NCI-H82 (cell line): ENCODE data around the gene PARP8.
"Not testable (repeated sequence)": the region's sequence is repeated elsewhere in the genome, so short reads cannot be mapped to it uniquely, and the experiment has no call there.

Experiments used
- DNase-seq: peaks from one replicate; lab custom pipeline; 2025; lab: John Stamatoyannopoulos, UW

PARP8 gene

GRCh38 chr5:50786073-50786472 lies 119.6 kb downstream of the PARP8 start:
- DNase-seq, result no peak

DNA sequence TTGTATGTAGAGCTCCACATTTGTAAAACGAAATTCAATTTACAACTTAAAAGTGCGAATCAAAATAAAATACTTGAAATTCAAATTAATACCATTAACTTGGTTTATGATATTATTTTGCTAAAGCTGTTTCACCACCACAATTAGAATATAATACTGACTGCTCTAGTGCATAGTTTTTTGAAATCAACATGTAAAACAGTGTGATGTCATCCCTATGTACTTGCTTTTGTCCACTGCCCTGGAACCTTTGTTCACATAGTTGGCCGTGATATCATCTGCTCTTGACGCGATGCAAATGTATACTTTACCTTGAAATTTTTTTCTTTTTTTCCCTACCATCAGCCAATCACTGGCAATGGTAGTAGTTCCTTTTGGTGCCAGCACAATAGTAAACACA lies 125.4 kb downstream of the PARP8 start:
- DNase-seq, result no peak

GRCh38 chr5:50792843-50793242 lies 126.4 kb downstream of the PARP8 start:
- no peak for DNase-seq

DNA sequence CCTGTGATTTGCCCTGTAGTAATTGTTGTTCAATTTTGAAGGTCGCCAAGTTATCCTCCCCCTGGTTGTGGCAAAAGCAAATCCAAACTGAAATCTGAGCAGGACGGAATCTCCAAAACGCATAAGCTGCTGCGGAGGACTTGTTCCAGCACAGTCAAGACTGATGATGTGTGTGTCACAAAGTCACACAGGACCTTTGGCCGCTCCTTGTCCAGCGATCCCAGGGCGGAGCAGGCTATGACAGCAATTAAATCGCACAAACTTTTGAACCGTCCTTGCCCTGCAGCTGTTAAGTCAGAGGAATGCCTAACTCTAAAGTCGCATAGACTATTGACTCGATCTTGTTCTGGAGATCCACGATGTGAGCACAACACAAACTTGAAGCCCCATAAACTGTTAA lies 128.4 kb downstream of the PARP8 start:
- DNase-seq, result no peak

- no peak for DNase-seq
Observed at GRCh38 chr5:50798002-50798401, 131.6 kb downstream of the PARP8 start.

DNA sequence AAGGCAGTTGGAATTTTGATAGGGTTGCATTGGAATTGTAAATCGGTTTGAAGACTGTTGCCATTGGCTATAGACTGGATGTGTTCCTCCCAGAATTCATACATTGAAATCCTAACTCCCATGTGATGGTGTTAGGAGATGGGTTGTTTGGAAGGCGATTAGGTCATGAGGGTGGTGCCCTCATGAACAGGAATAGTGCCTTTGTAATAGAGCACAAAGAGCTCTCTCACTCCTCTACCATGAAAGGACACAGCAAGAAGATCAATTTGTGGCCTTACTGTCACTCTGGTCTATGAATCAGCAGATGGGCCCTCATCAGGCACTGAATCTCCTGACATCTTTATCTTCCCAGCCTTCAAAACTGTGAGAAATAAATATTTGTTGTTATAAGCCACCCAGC lies 133.2 kb downstream of the PARP8 start:
- no peak for DNase-seq

- no peak for DNase-seq
Observed at GRCh38 chr5:50800410-50800809, 134.0 kb downstream of the PARP8 start.

DNA sequence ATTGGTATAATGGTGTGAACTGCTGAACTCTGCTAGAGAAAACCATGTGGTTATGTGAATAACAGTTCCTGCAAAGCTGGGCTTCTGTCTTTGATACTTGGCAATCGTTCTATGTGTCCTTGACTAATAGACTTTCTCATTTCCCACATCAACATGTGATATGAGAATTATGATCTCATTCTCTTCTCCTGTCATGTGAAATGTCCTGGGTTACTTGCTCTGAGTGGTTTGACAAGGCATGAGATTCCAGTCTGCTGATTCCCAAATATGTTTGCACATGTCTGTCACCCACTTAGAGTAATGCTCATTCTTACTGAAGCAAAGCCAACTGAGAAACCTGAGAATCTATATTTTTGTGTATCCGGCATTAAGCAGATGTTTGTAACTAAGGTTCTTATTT lies 141.2 kb downstream of the PARP8 start:
- no peak for DNase-seq

DNA sequence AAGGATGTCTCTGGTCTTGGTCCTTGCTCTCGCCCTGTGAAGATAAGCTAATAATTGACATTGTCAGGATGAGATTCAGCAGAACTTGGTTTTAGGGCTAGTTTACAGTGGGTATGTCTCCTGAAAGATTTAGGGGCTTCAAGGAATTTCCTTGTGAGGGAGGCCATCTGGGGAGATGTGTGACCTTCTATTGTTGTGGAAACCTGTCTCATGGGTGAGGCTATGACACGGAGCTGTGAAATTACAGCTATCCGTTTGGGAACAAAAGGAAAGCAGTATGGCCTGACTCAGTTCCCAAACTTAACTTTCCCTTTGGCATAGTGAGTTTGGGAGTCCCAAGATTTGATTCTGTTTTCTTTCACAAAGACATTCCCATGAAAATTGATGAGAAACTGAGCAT lies 142.0 kb downstream of the PARP8 start:
- no peak for DNase-seq

DNA sequence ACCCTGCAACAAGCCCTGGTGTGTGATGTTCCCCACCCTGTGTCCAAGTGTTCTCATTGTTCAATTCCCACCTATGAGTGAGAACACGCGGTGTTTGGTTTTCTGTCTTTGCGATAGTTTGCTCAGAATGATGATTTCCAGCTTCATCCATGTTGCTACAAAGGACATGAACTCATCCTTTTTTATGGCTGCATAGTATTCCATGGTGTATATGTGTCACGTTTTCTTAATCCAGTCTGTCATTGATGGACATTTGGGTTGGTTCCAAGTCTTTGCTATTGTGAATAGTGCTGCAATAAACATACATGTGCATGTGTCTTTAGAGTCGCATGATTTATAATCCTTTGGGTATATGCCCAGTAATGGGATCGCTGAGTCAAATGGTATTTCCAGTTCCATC lies 145.3 kb downstream of the PARP8 start:
- not testable (repeated sequence) for DNase-seq

DNA sequence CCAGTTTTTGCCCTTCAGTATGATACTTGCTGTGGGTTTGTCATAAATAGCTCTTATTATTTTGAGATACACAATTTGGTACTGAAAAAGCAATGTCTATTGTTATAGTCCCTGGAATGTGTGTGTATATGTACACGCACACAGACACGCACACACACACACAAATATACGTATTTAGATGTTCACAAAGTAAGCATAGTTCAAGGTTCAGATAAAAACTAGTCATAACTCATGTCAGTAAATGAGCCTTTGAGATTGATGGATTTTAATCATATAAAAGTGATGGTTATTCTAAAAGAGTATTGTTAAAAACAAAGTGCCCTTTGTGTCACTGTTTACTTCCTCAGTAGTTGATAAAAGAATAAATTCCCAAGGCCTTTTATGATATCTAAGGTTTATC lies 147.3 kb downstream of the PARP8 start:
- DNase-seq, result no peak

- DNase-seq, result no peak
Observed at GRCh38 chr5:50814556-50814955, 148.1 kb downstream of the PARP8 start.

- no peak for DNase-seq
Observed at GRCh38 chr5:50822046-50822445, 155.6 kb downstream of the PARP8 start.

DNA sequence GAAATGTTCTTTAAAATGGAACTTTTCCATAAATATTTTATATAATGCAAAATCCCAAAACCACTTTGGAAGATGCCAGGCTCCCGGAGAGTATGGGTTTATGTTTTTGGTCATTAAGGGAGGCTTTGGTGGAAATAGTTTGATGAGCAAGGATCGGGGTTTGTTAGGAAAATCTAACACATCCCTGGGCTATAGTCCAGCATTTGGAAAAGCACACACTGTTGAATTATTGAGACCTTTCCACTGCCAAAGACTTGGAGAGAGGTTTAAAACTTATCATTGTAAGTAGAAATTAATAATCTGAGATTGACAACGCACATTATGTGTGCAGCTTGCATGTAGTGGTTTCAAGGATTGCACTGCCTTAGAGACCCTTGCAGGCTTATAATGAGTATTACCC lies 156.3 kb downstream of the PARP8 start:
- DNase-seq, result no peak

DNA sequence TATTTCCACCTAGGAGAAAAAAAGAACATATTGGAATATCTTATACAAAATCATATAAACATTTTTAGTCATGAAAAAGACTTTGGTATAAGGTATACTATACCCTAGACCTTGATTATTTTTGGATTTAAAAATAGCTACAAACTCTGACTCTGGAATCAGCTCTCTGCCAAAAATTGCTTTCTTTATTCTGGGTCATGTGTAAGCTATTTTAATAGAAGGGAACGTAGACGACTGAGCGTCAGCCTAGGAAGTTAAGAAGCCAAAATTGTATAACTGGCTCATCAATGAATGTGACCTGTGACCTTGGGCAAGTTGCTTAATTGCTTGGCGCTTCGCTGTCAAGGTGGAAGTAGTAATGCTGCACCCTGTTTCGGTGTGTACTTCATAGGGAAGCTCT lies 157.1 kb downstream of the PARP8 start:
- no peak for DNase-seq

- no peak for DNase-seq
Observed at GRCh38 chr5:50824109-50824508, 157.7 kb downstream of the PARP8 start.

GRCh38 chr5:50827516-50828247 lies 161.2 kb downstream of the PARP8 start:
- DNase-seq, result no peak

DNA sequence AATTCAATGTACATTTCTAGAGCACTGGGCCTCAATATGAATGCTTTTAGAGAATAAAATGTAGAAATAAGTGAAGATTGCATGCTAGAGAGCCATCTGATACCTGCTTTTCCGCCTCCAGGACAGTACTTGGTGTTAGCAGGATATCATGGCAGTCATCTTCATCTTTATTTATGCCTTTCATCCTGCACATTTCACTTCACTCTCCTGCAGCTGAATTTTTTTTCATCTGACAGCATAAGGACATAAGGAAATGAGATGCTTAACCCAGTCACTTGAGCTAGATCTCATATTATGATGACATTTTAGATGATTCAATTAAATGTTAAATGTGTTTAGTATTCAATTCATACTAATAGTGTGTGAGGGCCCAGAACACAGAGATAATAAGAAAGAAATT lies 162.6 kb downstream of the PARP8 start:
- no peak for DNase-seq

DNA sequence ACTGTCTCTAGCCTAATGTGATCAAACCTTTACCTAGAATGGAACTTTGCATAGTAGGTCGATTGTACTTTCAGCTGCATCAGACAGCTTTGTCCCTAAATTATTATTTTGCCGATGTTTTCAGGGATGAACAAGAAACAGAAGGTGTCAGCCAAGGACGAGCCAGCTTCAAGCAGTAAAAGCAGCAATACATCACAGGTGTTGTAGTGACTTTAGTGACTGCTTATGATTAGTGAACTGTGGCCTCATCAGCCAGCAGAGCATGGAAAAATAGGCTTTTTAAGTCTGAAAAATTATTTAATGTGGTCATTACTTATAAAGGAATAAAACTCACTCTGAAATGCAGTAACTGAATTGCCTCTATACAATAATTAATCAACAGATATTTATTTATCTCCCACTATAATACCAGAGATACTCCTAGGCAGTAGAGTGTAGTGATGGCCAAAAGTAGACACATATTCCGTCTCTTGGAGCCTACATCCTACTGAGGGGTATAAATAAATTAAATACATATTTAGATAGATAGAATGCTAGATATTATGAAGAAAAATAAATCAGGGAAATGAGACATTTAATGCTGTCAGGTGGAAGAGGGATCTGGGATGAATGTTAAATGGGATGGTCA lies 166.3 kb downstream of the PARP8 start:
- no peak for DNase-seq

DNA sequence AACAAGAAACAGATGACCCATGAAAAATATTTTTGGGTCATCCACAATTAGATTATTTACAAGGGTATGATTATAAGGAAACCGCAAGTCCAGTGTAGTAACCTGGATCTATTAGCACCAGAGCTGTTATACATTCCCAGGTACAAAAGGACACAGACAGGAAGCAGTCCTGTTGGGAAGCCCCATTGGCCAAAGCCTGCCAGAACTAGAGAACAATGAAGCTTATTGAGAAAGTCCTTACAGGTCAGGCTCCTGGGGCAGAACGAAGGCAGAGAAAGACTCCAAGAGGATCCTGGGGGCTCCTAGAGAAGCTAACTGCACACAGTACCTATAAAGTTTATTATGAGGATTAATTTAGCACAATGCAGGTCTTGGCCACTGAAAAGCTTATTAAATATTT lies 169.9 kb downstream of the PARP8 start:
- no peak for DNase-seq

DNA sequence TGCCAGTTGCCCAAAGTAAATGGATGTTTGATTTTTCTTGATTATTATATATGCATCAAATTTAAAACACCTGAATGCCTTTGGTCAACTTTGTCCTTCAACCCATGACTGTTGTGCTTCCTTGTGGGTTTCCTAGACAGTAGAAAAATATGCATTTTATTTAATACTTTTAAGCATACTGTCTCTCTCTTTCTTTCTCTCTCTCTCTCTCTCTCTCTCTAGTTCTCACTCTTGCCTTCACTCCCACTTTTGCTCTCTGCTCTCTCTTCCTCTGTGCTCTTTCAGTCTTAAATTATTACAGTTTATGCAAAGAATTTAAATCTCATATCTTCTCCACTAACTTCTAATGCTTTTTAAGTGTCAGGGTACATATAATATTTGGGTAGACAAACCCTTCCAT lies 173.0 kb downstream of the PARP8 start:
- no peak for DNase-seq

DNA sequence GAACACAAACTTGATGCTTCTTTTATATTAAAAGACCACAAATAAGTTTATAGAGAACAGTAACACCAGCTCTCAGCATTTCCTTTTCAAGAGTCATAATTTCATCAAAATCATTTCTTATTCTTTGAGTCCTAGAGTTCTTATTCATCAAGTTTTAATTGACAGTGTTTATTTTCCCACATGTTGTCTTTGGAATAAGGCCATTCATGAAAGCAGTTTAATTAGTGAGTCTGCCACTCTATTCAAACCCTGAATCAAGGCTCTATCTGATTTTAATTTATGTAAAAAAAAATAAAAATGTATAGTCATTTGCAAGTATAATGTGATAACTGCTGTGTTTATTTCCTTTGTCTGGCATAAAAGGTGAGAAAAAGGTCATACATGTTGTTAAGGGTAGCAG lies 176.7 kb downstream of the PARP8 start:
- no peak for DNase-seq

- DNase-seq, result no peak
Observed at GRCh38 chr5:50846261-50846660, 179.8 kb downstream of the PARP8 start.

DNA sequence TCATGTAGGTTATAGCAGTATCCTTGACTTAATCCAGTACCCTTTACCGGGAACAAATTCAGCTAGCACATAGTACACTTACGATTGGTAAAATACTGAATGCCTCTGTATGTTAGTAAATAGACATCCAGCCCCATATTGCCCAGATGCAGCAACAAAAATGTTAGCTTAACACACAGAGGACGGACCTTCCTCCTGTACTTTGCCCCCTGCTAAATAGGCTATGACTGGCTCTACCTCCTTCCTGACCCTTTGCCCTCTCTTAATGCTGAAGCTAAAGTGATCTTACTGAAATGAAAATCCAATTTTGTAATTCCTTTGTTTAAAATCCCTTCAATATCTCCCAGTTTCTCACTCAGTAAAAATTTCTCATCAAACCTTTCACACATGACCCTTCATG lies 183.1 kb downstream of the PARP8 start:
- no peak for DNase-seq
